ENCODE data around the gene F9. TPM values are rescaled to one million over a fixed set of nuclear protein-coding genes. Genes with fewer than 3 reads are reported as not detected.

Gene F9
- total RNA-seq, 2 experiments from 2014 or later: not detected

Other genes with a start within 250 kb of the F9 start
- under 1 TPM; 0.32 to 0.55 TPM for gene MCF2, start 177.4 kb downstream of the F9 start, total RNA-seq

Measured in activated CD8-positive, alpha-beta T cell treated with anti-CD3 and anti-CD28 coated beads, Interleukin-2, amount 10 ng/mL, durations not matched to agents 7 days and 5 days (primary cell).